ENCODE measurements around the gene TEAD1.

Gene TEAD1

DNA sequence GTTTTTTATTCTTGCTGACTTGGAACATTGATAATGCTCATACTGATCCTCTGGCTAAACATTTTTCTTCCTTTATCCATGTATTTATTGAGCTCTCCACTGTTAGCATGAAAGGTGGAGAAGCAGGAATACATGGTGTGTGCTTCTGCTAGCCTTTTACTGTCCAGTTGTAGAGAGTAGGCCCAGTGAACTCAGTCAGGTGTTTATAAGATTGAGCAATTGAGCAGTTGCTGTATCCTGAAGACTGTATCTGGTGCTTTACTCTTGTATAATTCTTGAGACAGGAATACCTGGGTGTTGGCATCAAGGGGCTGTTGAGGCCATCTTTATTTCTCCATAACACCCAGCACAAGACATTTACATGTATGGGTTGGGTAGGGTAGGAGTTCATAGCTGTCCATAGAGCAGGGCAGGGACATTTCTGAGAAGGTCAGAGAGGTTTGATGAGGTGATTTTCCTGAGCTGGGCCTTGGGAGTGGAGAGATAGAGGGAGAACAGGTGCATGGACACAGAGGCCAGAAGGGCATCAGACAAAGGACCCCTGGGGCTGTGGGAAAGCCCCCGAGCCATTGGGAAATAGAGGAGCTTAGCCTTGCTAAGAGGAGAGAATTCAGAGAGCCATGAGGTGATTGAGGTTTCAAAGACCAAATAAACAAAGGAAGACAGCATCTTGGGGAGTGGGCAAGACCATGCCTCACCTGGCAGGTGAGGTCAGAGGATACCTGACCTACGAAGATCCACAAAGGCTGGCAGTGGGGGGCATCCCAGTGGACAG lies 155.5 kb downstream of the TEAD1 start:
- TF ChIP-seq CTCF (conservative IDR thresholded peaks at IDR 0.05; ENCODE audit: low read length) = no peak
- H3K4me3 ChIP-seq (ENCODE audit: low read length) = no peak overlapping the region
- DNase-seq (ENCODE audit: low read depth) = no peak

DNA sequence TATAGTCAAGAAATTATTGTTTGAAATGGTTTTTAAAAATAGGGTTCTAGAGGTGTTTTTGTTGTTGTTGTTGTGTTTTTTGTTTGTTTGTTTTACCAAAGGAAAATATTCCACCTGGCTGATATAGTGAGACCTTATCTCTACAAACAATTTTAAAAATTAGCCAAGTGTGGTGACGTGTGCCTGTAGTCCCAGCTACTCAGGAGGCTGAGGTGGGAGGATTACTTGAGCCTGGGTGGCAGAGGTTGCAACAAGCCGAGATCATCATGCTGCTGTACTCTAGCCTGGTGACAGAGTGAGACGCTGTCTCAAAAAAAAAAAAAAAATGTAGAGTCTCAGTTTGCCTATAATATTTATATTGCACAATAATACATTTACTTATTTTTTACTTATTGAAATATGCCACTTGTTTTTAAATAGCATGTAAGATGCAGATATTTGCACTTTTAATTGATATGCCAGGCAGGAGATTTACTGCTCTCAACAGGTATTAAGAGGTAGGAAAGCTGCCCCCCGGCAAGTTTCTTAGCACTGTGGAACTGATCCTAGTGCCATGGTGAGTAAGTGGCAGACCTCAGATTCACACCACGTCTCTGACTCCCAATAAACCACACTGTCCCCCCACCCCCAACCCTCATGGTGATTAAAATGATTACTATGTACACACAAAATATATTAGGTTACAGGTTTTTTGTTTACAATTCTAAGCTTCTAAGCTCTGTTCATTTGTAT lies 157.4 kb downstream of the TEAD1 start:
- DNase-seq (ENCODE audit: low read depth) = no peak
- no peak for TF ChIP-seq CTCF (conservative IDR thresholded peaks at IDR 0.05; ENCODE audit: low read length)
- H3K4me3 ChIP-seq (ENCODE audit: low read length) = no peak overlapping the region

- DNase-seq (ENCODE audit: low read depth) = peak; percentile 54
- TF ChIP-seq CTCF (conservative IDR thresholded peaks at IDR 0.05; ENCODE audit: low read length) = no peak; the same call in 1 of the 2 replicates
- no peak overlapping the region for H3K4me3 ChIP-seq (ENCODE audit: low read length)
These were observed 158.4 kb downstream of the TEAD1 start for GRCh38 chr11:12832480-12833224.

DNA sequence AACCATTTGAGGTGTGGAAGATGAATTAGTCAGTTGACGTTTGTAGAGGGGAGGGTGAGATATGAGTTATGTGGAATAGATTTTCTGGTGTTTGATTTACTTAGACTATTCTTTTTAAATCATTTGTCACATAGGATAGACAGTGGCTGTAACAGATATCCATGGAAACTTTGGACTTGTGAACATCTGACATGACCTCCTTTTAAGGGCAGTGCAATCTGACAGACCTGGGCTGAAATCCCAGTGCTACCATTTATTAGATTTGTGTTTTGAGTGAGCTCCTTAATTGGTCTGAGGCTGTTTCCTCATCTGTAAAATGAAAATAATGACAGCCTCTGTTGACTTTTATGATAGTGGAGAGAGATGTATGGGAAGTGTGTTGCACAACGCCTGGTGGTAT lies 159.9 kb downstream of the TEAD1 start:
- no peak for DNase-seq (ENCODE audit: low read depth)
- no peak overlapping the region for H3K4me3 ChIP-seq (ENCODE audit: low read length)
- no peak for TF ChIP-seq CTCF (conservative IDR thresholded peaks at IDR 0.05; ENCODE audit: low read length)

- H3K4me3 ChIP-seq (ENCODE audit: low read length) = no peak overlapping the region
These were observed 160.4 kb downstream of the TEAD1 start for GRCh38 chr11:12834630-12835029.

DNA sequence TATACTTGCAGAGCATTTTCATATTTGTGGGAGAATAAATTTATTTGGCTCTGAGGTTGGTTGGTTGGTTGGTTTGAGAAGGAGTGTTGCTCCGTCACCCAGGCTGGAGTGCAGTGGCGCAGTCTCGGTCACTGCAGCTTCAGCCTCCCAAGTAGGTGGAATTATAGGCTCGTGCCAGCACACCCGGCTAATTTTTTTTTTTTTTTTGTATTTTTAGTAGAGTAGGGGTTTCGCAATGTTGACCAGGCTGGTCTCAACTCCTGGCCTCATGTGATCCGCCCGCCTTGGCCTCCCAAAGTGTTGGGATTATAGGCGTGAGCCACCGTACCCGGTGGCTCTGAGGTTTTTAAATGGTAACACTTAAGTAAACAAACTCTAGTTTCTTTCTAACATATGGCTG lies 161.1 kb downstream of the TEAD1 start:
- no peak for DNase-seq (ENCODE audit: low read depth)
- no peak for TF ChIP-seq CTCF (conservative IDR thresholded peaks at IDR 0.05; ENCODE audit: low read length)
- no peak overlapping the region for H3K4me3 ChIP-seq (ENCODE audit: low read length)

More at GRCh38 chr11:12834630-12835029, 160.4 kb downstream of the TEAD1 start:
- no peak for DNase-seq (ENCODE audit: low read depth)
- no peak for TF ChIP-seq CTCF (conservative IDR thresholded peaks at IDR 0.05; ENCODE audit: low read length)

All from AG10803 (cell line).